ENCODE results near the gene ELP6.

DNA sequence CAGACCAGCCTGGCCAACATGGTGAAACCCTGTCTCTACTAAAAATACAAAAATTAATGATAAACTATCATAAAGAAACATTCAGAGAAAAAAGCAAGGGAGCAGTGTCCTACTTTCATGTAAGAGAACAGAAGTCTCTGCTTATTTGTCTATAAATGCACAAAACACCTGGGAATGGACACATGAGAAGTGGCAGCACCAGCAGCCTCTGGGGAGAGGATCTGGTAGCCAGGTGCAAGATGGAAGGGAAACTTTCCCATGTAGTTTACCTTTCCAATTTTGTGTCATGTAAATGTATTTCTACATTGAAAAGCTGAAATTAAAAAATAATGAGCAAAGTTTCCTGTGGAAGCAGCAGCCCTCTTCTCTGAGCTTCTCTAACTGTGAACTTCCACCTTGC is 56.5 kb downstream of the ELP6 start:
- TF ChIP-seq, protein P1, sequence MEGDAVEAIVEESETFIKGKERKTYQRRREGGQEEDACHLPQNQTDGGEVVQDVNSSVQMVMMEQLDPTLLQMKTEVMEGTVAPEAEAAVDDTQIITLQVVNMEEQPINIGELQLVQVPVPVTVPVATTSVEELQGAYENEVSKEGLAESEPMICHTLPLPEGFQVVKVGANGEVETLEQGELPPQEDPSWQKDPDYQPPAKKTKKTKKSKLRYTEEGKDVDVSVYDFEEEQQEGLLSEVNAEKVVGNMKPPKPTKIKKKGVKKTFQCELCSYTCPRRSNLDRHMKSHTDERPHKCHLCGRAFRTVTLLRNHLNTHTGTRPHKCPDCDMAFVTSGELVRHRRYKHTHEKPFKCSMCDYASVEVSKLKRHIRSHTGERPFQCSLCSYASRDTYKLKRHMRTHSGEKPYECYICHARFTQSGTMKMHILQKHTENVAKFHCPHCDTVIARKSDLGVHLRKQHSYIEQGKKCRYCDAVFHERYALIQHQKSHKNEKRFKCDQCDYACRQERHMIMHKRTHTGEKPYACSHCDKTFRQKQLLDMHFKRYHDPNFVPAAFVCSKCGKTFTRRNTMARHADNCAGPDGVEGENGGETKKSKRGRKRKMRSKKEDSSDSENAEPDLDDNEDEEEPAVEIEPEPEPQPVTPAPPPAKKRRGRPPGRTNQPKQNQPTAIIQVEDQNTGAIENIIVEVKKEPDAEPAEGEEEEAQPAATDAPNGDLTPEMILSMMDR (IDR thresholded peaks at IDR 0.05): no peak
- no peak for TF ChIP-seq POLR2A (IDR thresholded peaks at IDR 0.05)
